Activated CD4-positive, CD25-positive, alpha-beta regulatory T cell (primary cell): ENCODE data around the gene AP5Z1.
"Not testable (repeated sequence)": the region's sequence is repeated elsewhere in the genome, so short reads cannot be mapped to it uniquely, and the experiment has no call there.

ENCODE experiments used
- DNase-seq, 4 experiments: peaks; one replicate each; lab custom pipeline; 2025; lab: John Stamatoyannopoulos, UW

The AP5Z1 gene

GRCh38 chr7:4788627-4789189, 13.3 kb downstream of the AP5Z1 start:
- DNase-seq: no peak

- DNase-seq: no peak
Observed at GRCh38 chr7:4789194-4790077, 14.0 kb downstream of the AP5Z1 start.

GRCh38 chr7:4790078-4790465, 14.6 kb downstream of the AP5Z1 start:
- DNase-seq: no peak

- no peak for DNase-seq
Observed at GRCh38 chr7:4790516-4790991, 15.1 kb downstream of the AP5Z1 start.

- DNase-seq: no peak
Observed at GRCh38 chr7:4791101-4791737, 15.8 kb downstream of the AP5Z1 start.

- DNase-seq: peak; percentile 53 to 69 (median 62)
Observed at GRCh38 chr7:4791738-4792536, 16.5 kb downstream of the AP5Z1 start.

- DNase-seq: no peak
Observed at GRCh38 chr7:4792537-4793126, 17.2 kb downstream of the AP5Z1 start.

- DNase-seq: not testable (repeated sequence)
Observed at GRCh38 chr7:4793385-4793993, 18.1 kb downstream of the AP5Z1 start.

- DNase-seq: not testable (repeated sequence)
Observed at GRCh38 chr7:4794171-4794570, 18.7 kb downstream of the AP5Z1 start.

- no peak for DNase-seq
Observed at GRCh38 chr7:4794591-4795350, 19.3 kb downstream of the AP5Z1 start.

- no peak for DNase-seq
Observed at GRCh38 chr7:4796453-4796852, 21.0 kb downstream of the AP5Z1 start.

- peak in 3 of 4 experiments; percentile 37 to 41 (median 38) for DNase-seq
Observed at GRCh38 chr7:4797858-4798705, 22.7 kb downstream of the AP5Z1 start.

- no peak for DNase-seq
Observed at GRCh38 chr7:4798706-4799235, 23.3 kb downstream of the AP5Z1 start.

GRCh38 chr7:4799508-4800268, 24.3 kb downstream of the AP5Z1 start:
- no peak for DNase-seq

- no peak for DNase-seq
Observed at GRCh38 chr7:4800487-4800886, 25.1 kb downstream of the AP5Z1 start.

GRCh38 chr7:4800926-4801838, 25.8 kb downstream of the AP5Z1 start:
- no peak for DNase-seq

- DNase-seq: no peak
Observed at GRCh38 chr7:4801839-4802231, 26.4 kb downstream of the AP5Z1 start.
